Hepatocyte (in vitro differentiated cells): Measurements from ENCODE around the gene IP6K3.

Source experiments
- EZH2 ChIP-seq: fragments of 200-600 bp; sonication (generic); IDR thresholded peaks from 2 replicates; pipeline ENCODE4 v1.6.1; 2016; ENCODE audit warnings: antibody characterized with exemption, mild to moderate bottlenecking, borderline replicate concordance
- TF ChIP-seq, protein P1 (sequence below): fragments of 200-600 bp; sonication (generic); IDR thresholded peaks from 2 replicates; pipeline ENCODE4 v1.5.1; 2016; ENCODE audit warnings: antibody characterized with exemption, mild to moderate bottlenecking; ENCODE audit not compliant: poor library complexity

DNA sequence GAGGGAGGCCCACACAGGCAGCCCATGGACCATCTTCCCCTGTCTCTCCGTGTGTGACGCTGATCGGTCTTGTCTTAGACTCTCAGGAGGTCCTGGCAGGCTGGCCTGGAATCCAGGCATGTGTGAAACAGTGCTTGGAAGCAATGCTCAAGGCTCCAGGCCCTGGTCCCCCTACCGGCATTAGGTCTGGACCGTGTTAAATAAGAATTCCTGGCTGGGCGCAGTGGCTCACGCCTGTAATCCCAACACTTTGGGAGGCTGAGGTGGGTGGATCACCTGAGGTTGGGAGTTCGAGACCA lies 13.0 kb downstream of the IP6K3 start:
- TF ChIP-seq, protein P1, sequence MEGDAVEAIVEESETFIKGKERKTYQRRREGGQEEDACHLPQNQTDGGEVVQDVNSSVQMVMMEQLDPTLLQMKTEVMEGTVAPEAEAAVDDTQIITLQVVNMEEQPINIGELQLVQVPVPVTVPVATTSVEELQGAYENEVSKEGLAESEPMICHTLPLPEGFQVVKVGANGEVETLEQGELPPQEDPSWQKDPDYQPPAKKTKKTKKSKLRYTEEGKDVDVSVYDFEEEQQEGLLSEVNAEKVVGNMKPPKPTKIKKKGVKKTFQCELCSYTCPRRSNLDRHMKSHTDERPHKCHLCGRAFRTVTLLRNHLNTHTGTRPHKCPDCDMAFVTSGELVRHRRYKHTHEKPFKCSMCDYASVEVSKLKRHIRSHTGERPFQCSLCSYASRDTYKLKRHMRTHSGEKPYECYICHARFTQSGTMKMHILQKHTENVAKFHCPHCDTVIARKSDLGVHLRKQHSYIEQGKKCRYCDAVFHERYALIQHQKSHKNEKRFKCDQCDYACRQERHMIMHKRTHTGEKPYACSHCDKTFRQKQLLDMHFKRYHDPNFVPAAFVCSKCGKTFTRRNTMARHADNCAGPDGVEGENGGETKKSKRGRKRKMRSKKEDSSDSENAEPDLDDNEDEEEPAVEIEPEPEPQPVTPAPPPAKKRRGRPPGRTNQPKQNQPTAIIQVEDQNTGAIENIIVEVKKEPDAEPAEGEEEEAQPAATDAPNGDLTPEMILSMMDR, result no peak
- no peak for TF ChIP-seq EZH2
